Measurements from ENCODE around the gene OPA1.

OPA1 gene

DNA sequence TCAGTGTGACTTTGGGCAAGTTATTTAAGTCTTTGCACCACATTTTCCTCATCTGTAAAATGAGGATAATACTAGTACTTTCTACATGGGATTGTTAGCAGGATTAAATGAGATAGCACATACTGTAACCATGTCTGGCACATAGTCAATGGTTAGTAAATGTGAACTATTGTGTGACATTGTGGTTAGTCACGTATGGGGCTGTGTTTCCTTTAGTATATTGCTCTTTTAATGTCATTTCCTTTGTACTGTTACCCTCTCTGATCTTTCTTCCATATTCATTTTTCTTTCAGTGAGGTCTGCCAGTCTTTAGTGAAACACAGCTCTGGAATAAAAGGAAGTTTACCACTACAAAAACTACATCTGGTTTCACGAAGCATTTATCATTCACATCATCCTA lies 21.4 kb downstream of the OPA1 start:
- TF ChIP-seq CTCF (conservative IDR thresholded peaks at IDR 0.05) = no peak
- no peak for TF ChIP-seq ZFX (IDR thresholded peaks at IDR 0.05)

GRCh38 chr3:193617628-193618027 lies 24.6 kb downstream of the OPA1 start:
- H3K27ac ChIP-seq = no peak overlapping the region
- TF ChIP-seq CTCF (conservative IDR thresholded peaks at IDR 0.05) (no peak), ZFX (IDR thresholded peaks at IDR 0.05) (no peak)

More for the DNA sequence above, 21.4 kb downstream of the OPA1 start:
- no peak overlapping the region for H3K27ac ChIP-seq

DNA sequence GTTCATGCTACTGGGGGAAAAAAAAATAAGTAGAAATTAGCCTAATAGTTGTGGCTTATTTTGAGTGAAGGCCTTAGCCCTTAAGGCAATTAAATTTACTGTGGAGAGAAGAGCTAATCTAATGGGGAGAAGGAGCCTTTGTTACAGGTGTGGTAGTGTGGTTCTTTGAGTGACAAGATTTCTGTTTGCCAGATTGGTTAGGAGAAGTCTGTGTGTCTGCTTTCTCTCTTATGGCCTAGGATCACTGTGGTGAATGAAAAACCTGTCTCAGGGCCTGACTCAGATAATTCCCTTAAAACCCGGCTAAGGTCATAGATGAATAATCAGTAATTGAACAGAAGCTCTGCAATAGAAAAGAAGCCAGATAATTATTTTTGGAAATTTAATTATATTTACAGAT lies 27.0 kb downstream of the OPA1 start:
- H3K27ac ChIP-seq = no peak overlapping the region
- TF ChIP-seq CTCF (conservative IDR thresholded peaks at IDR 0.05) = no peak
- TF ChIP-seq ZFX (IDR thresholded peaks at IDR 0.05) = no peak

DNA sequence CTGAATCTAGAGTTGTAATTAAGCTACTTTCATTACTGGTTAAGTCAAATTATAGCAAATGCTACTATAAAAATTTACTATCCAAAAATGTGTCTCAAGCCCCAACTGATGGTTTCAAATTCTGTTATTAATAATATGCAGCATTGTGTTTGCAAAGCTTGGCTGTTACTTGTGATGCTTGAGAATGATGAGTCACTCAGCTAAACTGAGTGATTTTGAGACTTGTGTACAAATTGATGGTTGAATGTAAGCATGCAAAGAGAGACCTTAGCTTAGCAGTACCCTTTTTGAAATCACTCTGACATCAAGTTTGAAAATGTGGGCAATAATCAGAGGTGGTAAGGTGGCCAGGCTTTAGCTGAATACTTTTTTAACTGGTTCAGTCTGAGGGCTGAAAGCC lies 27.6 kb downstream of the OPA1 start:
- TF ChIP-seq ZFX (IDR thresholded peaks at IDR 0.05) (no peak; the same call in 1 of the 2 replicates), CTCF (conservative IDR thresholded peaks at IDR 0.05) (no peak)
- H3K27ac ChIP-seq = no peak overlapping the region

DNA sequence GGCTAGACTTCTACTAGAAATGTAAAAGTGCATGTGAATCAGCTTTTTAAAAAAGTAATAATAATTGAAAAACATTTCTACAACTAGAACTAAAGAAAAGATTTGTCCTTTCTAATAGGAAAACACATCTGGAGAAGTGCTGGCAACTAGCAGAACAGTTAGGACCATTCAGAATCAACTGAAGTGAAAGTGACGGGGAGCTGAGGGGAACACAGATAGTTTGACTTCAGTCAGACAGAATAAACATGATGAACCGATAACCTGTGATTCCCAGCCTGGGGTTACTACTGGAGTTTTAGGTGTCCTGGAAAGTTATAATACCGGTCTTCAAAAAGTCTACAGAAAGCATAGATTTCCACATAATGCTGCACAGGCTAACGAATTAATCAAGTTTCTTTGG lies 28.1 kb downstream of the OPA1 start:
- H3K27ac ChIP-seq = no peak overlapping the region
- TF ChIP-seq CTCF (conservative IDR thresholded peaks at IDR 0.05) (no peak), ZFX (IDR thresholded peaks at IDR 0.05) (no peak)

GRCh38 chr3:193630005-193630404 lies 37.0 kb downstream of the OPA1 start:
- no peak overlapping the region for H3K27ac ChIP-seq
- TF ChIP-seq ZFX (IDR thresholded peaks at IDR 0.05) = no peak
- no peak for TF ChIP-seq CTCF (conservative IDR thresholded peaks at IDR 0.05)

DNA sequence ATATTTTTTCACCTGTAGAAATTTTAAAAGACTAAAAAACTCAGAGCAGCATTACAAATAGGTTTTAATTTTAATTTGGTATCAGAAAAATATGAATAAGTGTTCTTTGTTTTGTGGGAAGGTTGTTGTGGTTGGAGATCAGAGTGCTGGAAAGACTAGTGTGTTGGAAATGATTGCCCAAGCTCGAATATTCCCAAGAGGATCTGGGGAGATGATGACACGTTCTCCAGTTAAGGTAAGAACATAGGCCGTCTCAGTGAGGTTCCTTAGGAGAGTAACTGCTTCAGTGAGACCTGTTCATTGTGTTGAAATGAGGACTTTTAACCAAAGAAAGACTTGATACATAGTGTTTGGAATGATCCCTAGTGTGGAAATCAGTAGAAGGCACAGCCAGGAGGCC lies 44.8 kb downstream of the OPA1 start:
- TF ChIP-seq CTCF (conservative IDR thresholded peaks at IDR 0.05) = no peak
- no peak for TF ChIP-seq ZFX (IDR thresholded peaks at IDR 0.05)
- no peak overlapping the region for H3K27ac ChIP-seq

Measured in C4-2B (cell line).